MM.1S (cell line): Measurements from ENCODE around the gene AKAP3.

Experiments used
- DNase-seq: peaks from one replicate; pipeline ENCODE4 v3.0.0-alpha.2; 2015
- H2AFZ ChIP-seq: fragments of 300-600 bp; sonication (generic); 2 replicates; pipeline ENCODE4 v1.6.0; 2016; ENCODE audit warnings: antibody characterized with exemption, low read length
- H3F3A ChIP-seq: fragments of 300-600 bp; sonication (generic); 2 replicates; pipeline ENCODE4 v1.6.1; 2016; ENCODE audit warnings: mild to moderate bottlenecking, antibody characterized with exemption, low read length, moderate library complexity, mixed read lengths; ENCODE audit not compliant: insufficient read depth
- H3K27ac ChIP-seq: fragments of 300-600 bp; sonication (generic); 2 replicates; pipeline ENCODE4 v1.5.1; 2016; ENCODE audit warnings: mild to moderate bottlenecking, low read length
- H3K27me3 ChIP-seq: fragments of 300-600 bp; sonication (generic); replicated peaks from 2 replicates; pipeline ENCODE4 v1.6.0; 2016; ENCODE audit warnings: low read length; ENCODE audit not compliant: insufficient read depth
- H3K36me3 ChIP-seq: fragments of 300-600 bp; sonication (generic); replicated peaks from 2 replicates; pipeline ENCODE4 v1.6.1; 2016; ENCODE audit warnings: mild to moderate bottlenecking, low read length, mixed read lengths; ENCODE audit not compliant: insufficient read depth
- H3K4me1 ChIP-seq: fragments of 300-600 bp; sonication (generic); 2 replicates; pipeline ENCODE4 v1.6.1; 2016; ENCODE audit warnings: low read length, mixed read lengths
- H3K4me2 ChIP-seq: fragments of 300-600 bp; sonication (generic); 2 replicates; pipeline ENCODE4 v1.6.0; 2016; ENCODE audit warnings: low read depth, low read length
- H3K4me3 ChIP-seq: fragments of 300-600 bp; sonication (generic); 2 replicates; pipeline ENCODE4 v1.5.1; 2016; ENCODE audit warnings: low read length, mixed read lengths
- H3K79me2 ChIP-seq: fragments of 300-600 bp; sonication (generic); 2 replicates; pipeline ENCODE4 v1.6.1; 2016; ENCODE audit warnings: mixed run types, low read length, mixed read lengths
- H3K9ac ChIP-seq: fragments of 300-600 bp; sonication (generic); 2 replicates; pipeline ENCODE4 v1.6.1; 2016; ENCODE audit warnings: low read length, mixed read lengths
- H3K9me2 ChIP-seq: fragments of 300-600 bp; sonication (generic); replicated peaks from 2 replicates; pipeline ENCODE4 v1.6.1; 2016; ENCODE audit warnings: mild to moderate bottlenecking, low read length, mixed read lengths; ENCODE audit not compliant: insufficient read depth
- H3K9me3 ChIP-seq: fragments of 300-600 bp; sonication (generic); replicated peaks from 2 replicates; pipeline ENCODE4 v1.6.1; 2016; ENCODE audit warnings: mild to moderate bottlenecking, low read length, mixed read lengths; ENCODE audit not compliant: insufficient read depth
- H4K20me1 ChIP-seq: fragments of 300-600 bp; sonication (generic); 2 replicates; pipeline ENCODE4 v1.6.1; 2016; ENCODE audit warnings: mild to moderate bottlenecking, low read length, moderate library complexity, mixed read lengths; ENCODE audit not compliant: insufficient read depth
- EZH2 ChIP-seq: fragments of 300-600 bp; sonication (generic); optimal IDR thresholded peaks from 2 replicates; pipeline ENCODE3; 2017; ENCODE audit warnings: low read depth, mild to moderate bottlenecking, antibody characterized with exemption, low read length, mixed read lengths
- EZH2phosphoT487 ChIP-seq: fragments of 300-600 bp; sonication (generic); IDR thresholded peaks from 2 replicates; pipeline ENCODE4 v1.6.1; 2018; ENCODE audit warnings: antibody characterized with exemption, low read length
- TF ChIP-seq, protein P1 (sequence below): fragments of 300-600 bp; sonication (generic); IDR thresholded peaks from 2 replicates; pipeline ENCODE4 v1.5.1; 2016; ENCODE audit warnings: antibody characterized with exemption, low read length, mixed read lengths

The AKAP3 gene

DNA sequence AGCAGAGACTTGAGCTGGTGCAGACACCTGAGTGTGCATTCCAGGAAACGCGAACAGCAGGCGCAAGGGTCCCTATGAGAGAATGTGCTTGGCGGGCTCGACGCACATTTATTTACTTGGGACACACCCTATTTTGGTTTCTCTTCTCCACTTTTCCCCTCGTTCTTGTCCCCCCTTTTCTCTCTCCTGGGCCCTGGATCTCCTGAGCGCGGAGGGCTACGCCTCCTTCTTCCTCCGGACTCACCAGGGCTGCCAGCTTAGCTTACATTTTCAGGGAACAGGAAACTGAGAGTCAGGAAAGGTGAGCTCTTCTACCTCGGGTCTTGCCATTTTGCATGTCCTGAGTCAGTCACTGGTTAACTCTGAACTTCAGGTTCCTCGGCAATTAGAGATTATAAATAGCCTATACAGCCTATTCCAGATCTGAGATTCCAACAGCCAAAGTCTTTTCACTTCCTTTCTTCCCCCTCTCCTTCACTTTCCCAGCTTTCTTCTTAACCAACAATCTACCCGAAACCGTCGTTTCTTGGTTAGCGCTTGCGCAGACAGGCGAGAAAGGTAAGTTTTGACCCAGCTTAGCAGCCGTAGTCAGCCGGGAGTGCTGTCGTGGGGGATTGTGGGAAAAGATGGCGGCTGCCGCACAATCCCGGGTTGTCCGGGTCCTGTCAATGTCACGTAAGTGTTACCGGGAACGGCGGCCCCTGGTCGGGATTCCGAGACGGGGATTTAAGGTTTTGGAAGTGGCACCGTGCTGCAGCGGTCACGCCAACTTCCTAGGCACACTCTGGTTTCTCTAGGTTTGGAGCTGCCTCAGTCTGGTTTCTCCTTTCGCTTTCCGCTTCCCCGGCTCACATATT is at the start of gene AKAP3, which contains the start of gene NDUFA9:
TSS of gene AKAP3 (minus strand) at position 551 of the 857 bp plus-strand sequence. CDS start 10,855 bp downstream, outside the sequence.
TSS of gene NDUFA9 (plus strand) at position 614 of the 857 bp plus-strand sequence. CDS start at position 627, 13 bp downstream.
- H3F3A ChIP-seq: peaks cover 18% of the 10 kb centered on the region; the same call in 1 of the 2 replicates
- peak; percentile 85 for DNase-seq
- H3K9me2 ChIP-seq: no peaks in the 10 kb centered on the region
- no peak for TF ChIP-seq EZH2
- TF ChIP-seq, protein P1, sequence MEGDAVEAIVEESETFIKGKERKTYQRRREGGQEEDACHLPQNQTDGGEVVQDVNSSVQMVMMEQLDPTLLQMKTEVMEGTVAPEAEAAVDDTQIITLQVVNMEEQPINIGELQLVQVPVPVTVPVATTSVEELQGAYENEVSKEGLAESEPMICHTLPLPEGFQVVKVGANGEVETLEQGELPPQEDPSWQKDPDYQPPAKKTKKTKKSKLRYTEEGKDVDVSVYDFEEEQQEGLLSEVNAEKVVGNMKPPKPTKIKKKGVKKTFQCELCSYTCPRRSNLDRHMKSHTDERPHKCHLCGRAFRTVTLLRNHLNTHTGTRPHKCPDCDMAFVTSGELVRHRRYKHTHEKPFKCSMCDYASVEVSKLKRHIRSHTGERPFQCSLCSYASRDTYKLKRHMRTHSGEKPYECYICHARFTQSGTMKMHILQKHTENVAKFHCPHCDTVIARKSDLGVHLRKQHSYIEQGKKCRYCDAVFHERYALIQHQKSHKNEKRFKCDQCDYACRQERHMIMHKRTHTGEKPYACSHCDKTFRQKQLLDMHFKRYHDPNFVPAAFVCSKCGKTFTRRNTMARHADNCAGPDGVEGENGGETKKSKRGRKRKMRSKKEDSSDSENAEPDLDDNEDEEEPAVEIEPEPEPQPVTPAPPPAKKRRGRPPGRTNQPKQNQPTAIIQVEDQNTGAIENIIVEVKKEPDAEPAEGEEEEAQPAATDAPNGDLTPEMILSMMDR: no peak
- TF ChIP-seq EZH2phosphoT487: no peak
- H3K79me2 ChIP-seq: peaks cover 47% of the 10 kb centered on the region
- H3K9ac ChIP-seq: peak within 1 kb of the TSS; percentile 81
- H3K27me3 ChIP-seq: no peaks in the 10 kb centered on the region
- peaks cover 31% of the 10 kb centered on the region for H3K4me1 ChIP-seq
- H4K20me1 ChIP-seq: no peaks in the 10 kb centered on the region
- 0 out of 2 replicates have a peak, but pooled peaks cover under 1% of the 10 kb centered on the region for H3K36me3 ChIP-seq
- peak within 1 kb of the TSS; percentile 74 for H3K4me2 ChIP-seq
- peak within 1 kb of the TSS; percentile 80 for H3K4me3 ChIP-seq
- no peaks in the 10 kb centered on the region for H3K9me3 ChIP-seq
- H3K27ac ChIP-seq: peak within 1 kb of the TSS; percentile 54; the same call in 1 of the 2 replicates
- H2AFZ ChIP-seq: peak within 1 kb of the TSS; percentile 78

DNA sequence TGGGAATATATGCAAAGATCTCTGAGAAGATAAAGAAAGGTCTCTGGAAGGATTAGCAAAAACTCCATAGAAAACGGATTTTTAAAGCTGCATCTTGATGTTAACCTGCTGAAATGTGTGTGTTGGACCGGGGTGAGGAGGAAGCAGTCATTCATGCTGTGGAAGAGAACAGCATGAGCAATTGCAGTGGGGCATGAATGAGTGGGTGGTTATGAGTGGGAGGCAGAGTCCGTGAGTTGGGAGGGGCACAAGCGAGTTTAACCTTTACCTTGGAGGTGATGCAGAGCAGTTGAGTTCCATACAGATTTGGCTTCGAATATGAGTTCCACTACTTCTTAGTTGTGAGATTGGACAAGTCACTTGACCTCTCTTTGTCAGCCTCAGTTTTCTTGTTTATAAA is 41.9 kb upstream of the AKAP3 start:
- H3K36me3 ChIP-seq: no peaks in the 10 kb centered on the region
- no peaks in the 10 kb centered on the region for H3K9me3 ChIP-seq
- no peak overlapping the region for H3K4me2 ChIP-seq
- H3K9me2 ChIP-seq: no peaks in the 10 kb centered on the region
- DNase-seq: no peak
- no peaks in the 10 kb centered on the region for H3F3A ChIP-seq
- H3K4me3 ChIP-seq: no peak overlapping the region
- no peak overlapping the region for H3K9ac ChIP-seq
- H3K4me1 ChIP-seq: no peaks in the 10 kb centered on the region
- H3K79me2 ChIP-seq: no peaks in the 10 kb centered on the region
- no peak overlapping the region for H2AFZ ChIP-seq
- no peak overlapping the region for H3K27ac ChIP-seq
- no peaks in the 10 kb centered on the region for H4K20me1 ChIP-seq
- TF ChIP-seq, protein P1: no peak
- TF ChIP-seq EZH2phosphoT487: no peak
- no peaks in the 10 kb centered on the region for H3K27me3 ChIP-seq

DNA sequence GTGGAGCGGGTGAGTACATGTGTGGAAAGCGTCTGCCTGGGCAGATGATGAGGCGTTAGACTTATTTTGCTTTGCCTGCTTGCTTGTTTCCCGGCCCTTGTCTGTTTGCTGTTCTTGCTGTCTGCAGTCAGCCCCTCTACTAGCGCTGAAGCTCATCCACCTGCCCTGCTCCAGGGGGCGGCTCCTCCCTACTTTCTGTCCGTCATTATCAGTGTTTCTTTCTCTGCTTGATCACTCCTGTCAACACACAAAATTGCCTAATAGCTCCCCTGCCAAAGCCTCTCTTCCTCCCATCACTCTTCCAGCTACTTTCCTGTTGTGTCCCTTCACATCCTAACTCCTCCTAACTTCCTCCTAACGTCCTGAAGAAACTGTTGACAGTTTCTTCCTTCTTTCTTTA is 36.5 kb upstream of the AKAP3 start:
- H3K36me3 ChIP-seq: no peaks in the 10 kb centered on the region; the same call in 1 of the 2 replicates
- H3K4me3 ChIP-seq: no peak overlapping the region

More for the DNA sequence above, 36.5 kb upstream of the AKAP3 start:
- Histone ChIP-seq H3K9me3 (no peaks in the 10 kb centered on the region), H3K27me3 (no peaks in the 10 kb centered on the region), H3K27ac (no peak overlapping the region), H3K9me2 (no peaks in the 10 kb centered on the region), H4K20me1 (no peaks in the 10 kb centered on the region), H3K4me2 (no peak overlapping the region), H3F3A (no peaks in the 10 kb centered on the region), H3K79me2 (no peaks in the 10 kb centered on the region), H2AFZ (no peak overlapping the region), H3K4me1 (no peaks in the 10 kb centered on the region), H3K9ac (no peak overlapping the region)
- TF ChIP-seq, protein P1: no peak
- TF ChIP-seq EZH2 (no peak), EZH2phosphoT487 (no peak)
- DNase-seq: no peak
